HG03108 (cell line): ENCODE measurements around the gene PML.
"Not testable (repeated sequence)": the region's sequence is repeated elsewhere in the genome, so short reads cannot be mapped to it uniquely, and the experiment has no call there.

Experiments used
- ATAC-seq: cut with Tn5 transposase; IDR thresholded peaks from one replicate; pipeline ENCODE4 v1.9.1; 2021; ENCODE audit warnings: moderate library complexity; ENCODE audit not compliant: unreplicated experiment

PML gene

DNA sequence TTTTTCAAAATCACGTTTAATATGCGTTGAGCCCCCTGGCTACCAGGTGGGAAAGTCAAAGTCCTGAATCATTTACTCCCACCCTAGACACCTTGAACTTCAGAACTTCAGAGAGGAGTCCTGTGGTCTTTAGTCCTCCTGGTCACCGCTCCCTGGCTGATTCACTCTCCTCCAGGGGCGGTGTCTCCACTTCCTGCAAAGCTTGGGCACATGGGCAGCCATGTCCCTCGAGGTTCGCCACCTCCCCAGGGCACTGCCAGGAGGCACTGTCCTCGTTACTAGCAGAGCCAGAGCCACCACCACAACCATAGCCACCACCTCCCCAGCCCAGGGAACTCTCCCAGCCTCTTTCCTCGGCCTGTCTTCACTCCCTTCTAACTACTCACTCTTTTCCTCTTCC, 37.2 kb upstream of the PML start:
- no peak for ATAC-seq

GRCh38 chr15:73957785-73958184, 36.7 kb upstream of the PML start:
- ATAC-seq: no peak

- no peak for ATAC-seq
These were observed 35.4 kb upstream of the PML start for GRCh38 chr15:73959012-73959581.

GRCh38 chr15:73959801-73960200, 34.7 kb upstream of the PML start:
- ATAC-seq: no peak

DNA sequence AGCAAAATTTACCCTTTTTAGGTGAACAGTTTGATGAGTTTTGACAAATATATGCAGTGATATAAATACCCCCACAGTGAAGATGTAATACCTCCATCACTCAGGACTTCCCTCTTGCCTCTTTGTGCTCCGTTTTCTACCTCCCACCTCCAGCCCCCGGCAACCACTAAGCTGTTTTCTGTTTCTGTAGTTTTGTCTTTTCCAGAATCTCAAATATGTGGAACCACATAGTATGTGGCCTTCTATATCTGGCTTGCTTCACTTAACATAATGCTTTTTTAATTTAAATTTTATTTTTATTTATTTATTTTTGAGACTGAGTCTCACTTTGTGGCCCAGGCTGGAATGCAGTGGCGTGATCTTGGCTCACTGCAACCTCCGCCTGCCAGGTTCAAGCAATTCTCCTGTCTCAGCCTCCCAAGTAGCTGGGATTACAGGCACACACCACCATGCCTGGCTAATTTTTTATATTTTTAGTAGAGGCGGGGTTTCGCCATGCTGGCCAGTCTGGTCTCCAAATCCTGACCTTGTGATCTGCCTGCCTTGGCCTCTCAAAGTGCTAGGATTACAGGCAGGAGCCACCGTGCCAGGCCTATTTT, 33.9 kb upstream of the PML start:
- not testable (repeated sequence) for ATAC-seq

DNA sequence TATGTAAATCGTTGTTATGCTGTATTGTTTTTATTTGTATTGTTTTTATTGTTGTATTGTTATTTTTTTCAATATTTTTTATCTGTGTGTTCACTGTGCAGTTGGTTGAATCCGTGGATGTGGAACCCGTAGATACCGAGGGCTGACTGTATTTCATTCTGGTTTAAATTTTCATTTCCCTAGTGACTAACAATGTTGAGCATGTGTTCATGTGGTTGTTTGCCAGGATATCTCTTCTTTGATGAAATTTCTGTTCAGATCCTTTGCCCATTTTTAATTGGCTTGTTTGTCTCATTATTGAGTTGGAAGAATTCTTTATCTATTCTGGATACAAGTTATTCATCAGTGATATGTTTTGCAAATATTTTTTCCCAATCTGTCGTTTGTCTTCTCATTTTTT, 32.1 kb upstream of the PML start:
- ATAC-seq: no peak

- ATAC-seq: no peak
These were observed 29.8 kb upstream of the PML start for GRCh38 chr15:73964736-73965093.

DNA sequence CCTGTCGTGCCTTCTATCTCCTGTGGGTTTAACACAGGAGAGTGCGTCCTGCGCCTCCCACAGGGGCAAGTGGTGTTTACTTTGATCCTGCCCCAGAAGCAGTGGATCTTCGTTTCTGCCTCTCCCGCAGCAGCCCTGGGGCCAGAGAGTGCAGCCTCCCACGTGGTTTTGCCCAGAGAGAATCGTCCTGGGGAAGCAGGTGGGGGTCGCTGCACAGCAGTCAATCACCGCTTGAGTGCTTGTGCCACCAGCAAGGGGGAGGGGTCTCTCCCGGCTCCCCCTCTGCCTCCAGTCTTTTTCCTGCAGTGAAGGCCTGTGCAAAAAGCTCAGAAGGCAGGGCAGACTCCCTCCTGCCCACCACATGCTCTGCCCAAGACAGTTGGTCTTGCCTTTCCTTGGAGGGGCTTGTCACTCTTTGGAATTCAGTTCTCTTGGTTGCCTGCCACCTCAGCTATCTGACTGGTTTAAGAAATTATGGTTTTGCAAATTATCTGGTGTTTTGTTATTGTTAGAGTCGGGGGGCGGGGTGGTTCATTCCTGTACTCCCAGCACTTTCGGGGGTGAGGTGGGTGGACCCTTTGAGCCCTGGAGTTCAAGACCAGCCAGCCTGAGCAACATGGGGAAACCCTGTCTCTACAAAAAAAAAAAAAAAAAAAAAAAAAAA, 29.3 kb upstream of the PML start:
- peak; percentile 15 for ATAC-seq

DNA sequence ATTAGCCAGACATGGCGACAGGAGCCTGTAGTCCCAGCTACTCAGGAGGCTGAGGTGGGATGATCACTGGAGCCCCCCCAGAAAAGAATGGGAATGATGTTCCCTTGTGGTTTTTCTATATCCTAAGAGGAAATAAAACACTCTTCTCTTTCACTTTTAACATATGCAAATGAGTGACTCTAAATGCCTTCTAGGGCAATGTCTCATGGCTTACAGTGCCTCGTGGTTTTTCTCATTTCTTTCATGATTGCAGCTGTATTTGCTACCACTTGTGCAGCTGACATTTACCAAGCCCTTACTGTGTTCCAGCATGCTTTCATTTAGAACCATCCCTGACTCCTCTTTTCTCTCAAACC, 28.8 kb upstream of the PML start:
- peak; percentile 66 for ATAC-seq

DNA sequence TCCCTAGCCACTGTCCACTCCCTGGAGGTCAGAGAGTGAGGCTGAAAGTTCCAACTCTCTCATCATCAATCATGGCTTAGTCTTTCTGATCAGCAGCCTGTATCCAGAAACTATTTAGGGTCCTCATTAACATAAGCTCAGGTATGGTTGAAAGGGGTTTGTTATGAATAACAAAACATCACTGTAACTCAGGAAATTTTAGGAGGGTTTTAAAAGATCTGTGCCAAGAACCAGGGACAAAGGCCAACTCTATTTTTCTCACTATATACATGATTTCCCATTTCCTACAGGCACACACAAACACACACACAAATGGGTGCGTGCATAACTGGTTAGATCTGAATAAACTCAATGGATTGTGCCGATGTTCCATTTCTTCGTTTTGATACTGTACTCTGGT, 26.1 kb upstream of the PML start:
- no peak for ATAC-seq

- no peak for ATAC-seq
These were observed 25.3 kb upstream of the PML start for GRCh38 chr15:73969151-73969759.

DNA sequence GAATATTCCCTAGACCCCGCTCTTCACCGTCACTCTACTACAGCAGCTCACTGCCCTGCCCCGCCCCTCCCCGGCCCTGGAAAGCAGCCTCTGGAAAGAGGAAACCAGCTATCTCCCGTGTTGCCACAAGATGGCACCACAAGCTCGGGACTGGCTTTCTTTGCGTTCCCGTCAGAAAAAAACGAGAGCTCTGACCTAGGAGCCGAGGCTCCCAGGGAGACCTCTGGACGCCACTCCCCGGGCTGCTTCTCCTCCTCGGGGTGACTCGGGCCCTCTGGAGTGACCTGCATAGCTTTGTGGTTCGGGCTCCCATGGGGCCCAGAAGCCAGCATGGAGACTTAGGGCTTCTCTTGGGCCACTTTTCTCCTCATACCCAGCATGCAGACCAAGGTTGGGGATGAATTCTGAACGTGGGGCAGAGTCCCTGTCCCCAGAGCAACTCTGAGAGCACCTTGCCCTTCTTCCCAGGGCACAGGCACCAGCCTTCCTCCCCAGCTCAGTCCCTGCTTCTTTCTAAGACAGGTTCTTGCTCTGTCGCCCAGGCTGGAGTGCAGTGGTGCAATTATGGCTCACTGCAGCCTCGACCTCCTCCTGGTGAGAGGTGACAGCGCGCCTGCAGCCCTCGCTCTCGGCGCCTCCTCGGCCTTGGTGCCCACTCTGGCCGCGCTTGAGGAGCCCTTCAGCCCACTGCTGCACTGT, 21.4 kb upstream of the PML start:
- no peak for ATAC-seq

- ATAC-seq: not testable (repeated sequence)
These were observed 20.8 kb upstream of the PML start for GRCh38 chr15:73973683-73974200.

GRCh38 chr15:73975440-73976125, 18.9 kb upstream of the PML start:
- not testable (repeated sequence) for ATAC-seq

- no peak for ATAC-seq
These were observed 15.6 kb upstream of the PML start for GRCh38 chr15:73978896-73979295.

GRCh38 chr15:73979636-73980035, 14.9 kb upstream of the PML start:
- no peak for ATAC-seq

DNA sequence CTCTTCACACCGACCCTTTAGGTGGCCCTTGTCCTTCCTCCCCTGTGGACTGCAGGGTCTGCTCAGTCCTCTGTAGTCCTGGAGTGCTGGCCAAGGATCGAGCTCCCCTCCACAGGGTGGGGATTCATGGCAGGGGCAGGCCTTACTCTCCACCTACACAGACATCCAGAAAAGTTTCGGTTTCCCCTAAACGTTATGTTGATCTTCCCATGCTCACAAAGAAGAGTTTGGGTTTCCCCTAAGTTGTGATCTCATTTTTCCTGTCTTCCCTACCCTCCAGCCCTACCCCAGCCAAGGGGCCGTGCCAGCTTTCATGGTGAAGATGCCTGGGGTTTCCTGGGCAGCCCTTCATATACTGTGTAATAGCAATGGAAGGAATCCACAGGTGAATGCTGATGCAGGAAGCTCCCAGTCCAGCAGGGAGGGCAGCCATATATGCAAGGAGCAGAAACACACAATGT, 12.7 kb upstream of the PML start:
- no peak for ATAC-seq

DNA sequence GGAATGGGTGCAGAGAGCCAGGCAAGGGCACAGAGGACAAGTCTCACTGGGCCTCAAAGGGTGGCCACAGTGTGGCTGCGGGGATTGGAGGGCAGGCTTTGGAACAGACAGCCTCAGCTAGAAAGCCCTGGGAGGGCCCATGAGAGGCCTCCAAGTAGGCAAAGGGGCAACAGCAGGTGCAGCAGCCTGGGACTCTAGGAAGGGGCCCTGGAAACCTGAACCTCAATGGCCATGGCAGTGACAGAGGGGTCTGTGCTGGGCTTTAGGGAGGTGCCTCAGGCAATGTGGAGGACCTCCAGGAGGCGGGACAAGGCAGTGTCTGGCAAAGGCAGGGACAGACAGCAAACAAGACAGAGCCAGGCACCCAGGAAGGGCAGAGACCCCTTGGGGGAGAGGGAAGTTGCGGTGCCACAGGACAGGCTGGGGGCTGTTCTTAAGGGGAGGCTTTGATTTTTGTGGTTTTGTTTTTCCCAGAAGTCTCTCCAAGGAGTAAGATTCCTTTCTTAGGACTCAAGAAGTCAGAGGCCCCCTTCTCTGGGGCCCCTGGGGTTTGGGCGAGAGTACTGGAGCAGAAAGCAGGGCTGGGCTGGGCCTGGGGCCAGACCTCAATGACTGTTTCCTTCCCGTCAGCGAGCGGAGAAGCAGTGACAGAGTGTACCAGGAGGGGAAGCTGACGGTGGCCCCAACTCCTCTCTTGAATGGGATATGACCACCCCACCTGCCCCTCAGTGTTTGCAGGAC, 12.1 kb upstream of the PML start:
- ATAC-seq: peak; percentile 58

DNA sequence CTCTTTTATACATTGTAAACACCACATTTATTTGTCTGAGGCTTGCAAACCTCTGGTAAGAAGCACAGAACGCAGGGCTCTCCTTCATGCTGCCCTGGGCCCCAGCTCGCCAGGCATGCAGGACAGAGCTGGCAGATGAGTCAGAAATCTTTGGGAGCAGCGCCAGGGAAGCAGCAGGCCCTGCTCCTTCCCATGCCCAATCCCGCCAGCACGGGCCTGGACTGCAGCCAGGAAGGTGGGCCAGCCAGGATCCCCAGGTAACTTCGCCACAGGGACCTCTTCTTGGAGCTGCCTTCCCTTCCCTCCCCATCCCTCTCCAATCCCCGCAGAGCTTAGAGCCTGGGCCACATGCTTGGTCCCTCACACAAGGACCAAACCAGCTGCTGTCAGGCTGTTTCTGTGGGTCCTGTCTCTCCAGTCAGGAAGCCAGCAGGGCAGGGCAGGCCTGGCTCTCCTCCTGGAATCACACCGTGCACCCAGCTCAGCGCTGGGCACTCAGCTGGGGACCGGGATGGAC, 11.2 kb upstream of the PML start:
- no peak for ATAC-seq

DNA sequence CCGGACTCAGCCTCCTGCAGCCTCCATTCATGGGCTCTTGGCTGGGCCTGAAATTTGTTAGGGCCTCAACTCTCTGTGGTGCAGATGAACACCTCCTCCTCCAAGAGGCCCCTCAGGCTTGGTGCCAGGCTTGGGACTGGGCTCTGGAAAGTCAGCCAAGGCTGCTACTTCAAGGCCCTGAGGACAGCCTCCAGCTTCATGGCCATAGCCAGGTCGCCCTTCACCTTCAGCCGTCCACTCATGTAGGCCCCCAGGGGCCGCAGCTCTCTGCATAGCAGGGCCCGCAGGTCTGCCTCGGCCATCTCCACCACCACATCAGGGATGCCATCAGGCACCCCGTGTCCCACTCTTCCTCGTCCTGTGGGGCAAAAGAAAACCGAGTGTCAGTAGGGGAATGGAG, 10.7 kb upstream of the PML start:
- no peak for ATAC-seq
